ENCODE measurements around the gene FXYD4.

FXYD4 gene

DNA sequence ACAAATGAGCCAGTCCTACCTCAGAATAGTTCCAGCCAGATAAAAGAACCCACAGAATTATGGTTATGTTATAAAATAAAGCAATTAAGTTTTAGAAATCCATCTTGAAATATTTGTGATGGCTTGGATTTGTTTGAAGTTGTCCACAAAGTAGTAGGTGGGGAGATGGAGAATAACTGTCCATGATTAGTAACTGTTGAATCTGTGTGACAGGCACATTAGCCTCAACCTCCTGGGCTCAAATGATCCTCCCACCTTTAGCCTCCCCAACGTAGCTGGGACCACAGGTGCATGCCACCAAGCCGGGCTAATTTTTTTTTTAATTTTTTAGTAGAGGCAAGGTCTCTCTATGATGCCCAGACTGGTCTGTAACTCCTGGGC, 27.5 kb downstream of the FXYD4 start:
- no peak for DNase-seq

DNA sequence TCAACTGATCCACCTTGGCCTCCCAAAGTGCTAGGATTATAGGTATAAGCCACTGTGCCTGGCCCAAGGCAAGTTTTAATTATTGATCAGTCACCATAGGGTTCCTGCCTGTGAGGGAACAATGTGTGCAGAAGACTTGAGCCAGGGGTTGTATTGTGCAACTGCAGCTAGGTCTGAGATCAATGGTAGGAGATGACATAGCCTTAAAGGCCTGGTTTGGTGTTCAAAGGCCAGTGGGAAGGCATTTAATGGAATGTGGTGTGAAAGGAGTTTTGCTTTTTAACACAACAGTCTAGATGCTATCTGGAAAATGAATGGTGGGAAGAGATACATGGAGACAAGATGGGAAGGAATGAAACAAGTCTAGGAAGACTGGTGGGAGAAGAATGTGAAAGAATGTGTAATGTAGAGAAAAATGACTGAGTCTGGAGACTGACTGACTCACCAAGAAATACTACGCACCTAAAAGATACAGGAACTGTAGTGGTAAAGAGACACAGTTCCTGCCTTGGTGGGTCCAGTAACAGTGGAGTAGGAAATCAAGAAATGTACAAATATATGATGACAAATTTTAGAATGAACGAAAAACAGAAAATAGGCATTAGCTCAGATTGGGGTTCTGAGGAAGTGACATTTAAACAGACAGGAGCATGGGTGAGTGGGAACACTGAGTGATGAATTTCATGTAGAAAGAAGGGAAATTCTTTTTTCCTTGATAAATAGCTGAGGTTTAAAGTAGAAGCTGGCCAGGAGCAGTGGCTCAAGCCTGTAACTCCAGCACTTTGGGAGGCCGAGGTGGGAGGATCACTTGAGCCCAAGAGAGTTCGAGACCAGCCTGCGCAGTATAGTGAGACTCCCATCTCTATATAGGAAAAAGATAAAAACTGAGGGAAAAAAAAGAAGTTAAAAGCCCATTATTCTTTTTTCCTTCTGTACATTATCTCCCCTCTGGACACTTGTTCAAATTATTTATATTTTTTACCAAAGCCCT, 28.2 kb downstream of the FXYD4 start:
- DNase-seq, result no peak

DNA sequence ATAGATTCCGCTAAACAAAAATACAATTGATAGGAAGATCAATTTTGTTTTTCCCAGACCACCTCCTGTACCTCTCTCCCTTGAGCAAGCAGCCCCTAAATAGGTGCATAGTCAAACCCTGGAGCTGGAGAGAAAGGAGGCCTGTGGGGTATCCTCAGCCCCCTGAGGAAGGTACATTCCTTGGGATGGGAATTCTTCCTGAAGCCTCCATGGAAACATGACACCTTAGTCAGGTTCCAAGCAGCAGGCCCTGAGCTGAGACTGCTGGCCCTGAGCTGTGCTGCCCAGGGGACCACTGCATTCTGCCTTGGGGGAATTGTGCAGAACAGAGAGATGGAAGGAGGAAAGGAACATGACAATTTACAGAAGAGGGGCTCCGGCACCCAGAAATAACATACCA, 30.2 kb downstream of the FXYD4 start:
- DNase-seq, result no peak

DNA sequence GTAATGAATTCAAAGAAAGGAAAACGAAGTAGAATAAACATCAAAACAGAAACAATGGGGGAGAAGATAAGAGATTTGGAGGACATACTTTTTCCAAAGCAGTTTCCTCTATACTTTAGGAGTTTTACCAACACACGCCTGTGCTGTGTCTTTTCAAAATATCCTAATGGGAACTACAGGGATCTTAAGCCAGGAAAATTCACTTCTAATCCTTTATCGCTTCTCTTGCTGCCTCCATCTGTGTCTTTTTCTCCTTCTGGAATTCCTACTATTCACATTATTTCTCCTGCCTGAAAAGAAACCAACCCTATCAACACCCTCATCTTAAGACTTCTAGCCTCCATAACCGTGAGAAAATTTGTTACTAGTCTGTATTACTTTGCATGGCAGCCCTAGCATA, 30.7 kb downstream of the FXYD4 start:
- DNase-seq, result no peak

DNA sequence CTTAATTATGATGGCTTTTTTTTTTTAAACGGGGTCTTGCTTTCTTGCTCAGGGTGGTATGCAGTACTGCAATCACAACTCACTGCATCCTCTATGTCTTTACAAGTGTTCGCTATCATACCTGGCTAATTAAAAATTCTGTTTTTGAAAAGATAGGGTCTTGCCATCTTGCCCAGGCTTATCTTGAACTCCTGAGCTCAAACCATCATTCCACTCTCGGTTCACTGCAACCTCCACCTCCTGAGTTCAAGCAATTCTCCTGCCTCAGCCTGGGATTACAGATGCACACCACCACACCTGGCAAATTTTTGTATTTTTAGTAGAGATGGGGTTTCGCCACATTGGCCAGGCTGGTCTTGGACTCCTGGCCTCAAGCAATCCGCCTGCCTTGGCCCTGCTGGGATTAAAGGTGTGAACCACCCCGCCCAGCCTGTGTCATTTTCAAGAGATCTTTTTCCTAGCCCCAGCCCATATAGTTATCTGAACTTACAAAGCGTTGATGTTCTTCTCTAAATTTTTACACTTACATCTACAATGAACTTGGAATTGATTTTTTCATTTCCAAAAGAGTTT, 31.5 kb downstream of the FXYD4 start:
- DNase-seq, result no peak

DNA sequence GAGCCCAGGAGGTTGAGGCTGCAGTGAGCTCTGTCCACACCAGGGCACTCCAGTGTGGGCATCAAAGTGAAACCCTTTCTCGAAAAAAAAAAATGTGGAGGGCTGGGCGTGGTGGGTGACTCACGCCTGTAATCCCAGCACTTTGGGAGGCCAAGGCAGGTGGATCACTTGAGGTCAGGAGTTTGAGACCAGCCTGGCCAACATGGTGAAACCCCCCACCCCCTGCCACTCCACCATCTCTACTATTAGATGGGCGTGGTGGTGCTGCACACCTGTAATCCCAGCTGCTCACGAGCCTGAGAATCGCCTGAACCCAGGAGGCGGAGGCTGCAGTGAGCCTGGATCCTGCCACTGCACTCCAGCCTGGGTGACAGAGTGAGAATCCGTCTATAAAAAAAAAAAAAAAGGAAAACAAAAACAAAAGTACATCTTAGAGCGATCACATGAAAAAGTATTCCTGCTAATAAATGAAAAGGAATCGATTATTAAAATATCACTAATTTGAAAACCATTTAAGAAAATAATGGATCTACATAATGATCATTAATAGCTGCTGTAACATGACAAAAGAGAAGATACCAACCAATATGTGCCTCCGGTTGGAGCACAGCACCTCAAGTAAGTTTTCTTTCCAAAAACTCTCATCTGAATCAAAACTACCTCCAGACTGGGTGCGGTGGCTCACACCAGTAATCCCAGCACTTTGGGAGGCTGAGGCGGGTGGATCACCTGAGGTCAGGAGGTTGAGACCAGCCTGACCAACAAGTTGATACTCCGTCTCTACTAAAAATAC, 32.7 kb downstream of the FXYD4 start:
- DNase-seq, result no peak

DNA sequence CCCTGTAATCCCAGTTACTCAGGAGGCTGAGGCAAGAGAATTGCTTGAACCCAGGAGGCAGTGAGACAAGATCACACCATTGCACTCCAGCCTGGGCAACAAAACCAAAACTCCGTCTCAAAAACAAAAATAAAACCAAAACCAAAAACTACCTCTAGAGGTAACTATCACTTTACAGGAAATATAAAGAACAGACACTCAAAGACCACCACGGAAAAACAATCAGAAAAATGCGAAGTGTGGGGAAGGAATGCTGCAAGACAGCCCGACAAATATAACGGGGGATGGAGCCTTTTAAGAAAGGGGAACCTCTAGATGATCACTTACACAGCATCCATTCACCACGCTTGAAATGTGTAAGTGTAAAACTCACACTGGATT, 33.3 kb downstream of the FXYD4 start:
- no peak for DNase-seq

DNA sequence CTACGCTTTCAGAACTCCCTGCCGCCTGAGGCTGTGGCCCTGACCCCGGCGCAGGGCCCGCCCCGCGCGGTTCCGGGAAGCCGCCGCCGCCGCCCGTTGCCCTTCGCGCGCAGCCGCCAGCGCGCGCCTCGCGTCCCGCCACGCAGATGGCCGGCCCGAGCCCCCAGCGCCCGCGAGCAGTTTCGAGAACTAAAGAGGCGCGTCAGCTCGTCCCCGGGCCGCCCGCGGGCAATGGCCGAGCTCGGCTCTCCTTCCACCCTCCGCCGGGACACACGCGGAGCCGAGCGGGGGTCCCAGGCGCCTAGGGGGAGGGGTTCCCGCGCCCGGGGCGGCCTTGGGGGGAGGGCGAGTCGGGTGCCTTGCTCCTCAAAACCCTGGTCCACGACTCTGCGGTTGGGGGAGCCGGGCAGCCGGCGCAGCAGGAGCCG, 35.7 kb downstream of the FXYD4 start:
- no peak for DNase-seq

DNA sequence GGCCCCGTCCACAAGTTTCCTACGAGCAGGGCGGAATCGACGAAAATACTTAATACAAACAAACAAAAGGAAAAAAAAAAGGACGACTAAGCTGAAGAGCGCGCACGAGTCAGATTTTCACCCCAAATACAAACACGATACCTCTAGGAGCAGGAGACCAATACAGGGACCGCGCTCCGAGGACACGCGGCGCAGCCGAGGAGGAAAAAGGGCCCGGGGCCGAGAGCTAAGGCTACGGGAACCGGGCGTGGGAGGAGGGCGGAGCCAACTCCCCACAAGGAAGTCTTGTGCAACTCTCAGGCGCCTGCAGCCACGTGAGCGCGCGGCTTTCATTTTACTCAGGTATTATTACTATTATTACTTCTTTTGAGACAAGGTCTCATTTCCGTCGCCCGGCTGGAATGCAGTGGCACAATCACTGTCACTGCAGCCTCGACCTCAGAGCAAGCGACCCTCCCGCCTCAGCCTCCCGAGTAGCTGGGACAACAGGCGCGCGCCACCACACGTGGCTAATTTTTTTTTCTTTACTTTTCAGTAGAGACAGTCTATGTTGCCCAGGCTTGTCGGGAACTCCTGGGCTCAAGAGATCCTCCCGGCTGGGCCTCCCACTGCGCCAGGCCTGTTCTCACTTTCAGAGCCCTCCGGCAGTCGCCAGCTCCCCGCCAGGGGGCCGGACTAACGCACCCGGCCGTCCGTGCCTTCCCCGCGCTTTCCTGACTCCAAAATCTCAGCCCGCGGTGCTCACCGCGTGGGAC, 36.3 kb downstream of the FXYD4 start:
- DNase-seq, result peak; percentile 59

DNA sequence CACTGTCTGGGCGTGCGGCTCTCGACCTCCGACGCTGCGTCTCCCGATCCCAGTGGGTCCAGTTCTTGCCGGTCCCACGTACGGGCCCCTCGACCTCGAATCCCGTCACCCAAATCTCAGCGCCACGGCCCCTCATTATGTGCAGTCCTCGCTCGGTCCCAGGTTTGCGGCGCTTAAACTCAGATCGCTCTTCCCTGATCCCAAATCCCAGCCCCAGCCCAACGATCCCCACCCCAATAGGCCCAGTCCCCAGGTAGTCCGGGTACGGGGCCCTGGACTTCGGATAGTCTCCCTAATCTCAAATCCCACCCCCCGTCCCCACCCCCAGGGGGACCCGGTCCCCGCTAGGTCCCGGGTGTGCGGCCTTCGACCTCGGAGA, 36.9 kb downstream of the FXYD4 start:
- DNase-seq, result no peak

DNA sequence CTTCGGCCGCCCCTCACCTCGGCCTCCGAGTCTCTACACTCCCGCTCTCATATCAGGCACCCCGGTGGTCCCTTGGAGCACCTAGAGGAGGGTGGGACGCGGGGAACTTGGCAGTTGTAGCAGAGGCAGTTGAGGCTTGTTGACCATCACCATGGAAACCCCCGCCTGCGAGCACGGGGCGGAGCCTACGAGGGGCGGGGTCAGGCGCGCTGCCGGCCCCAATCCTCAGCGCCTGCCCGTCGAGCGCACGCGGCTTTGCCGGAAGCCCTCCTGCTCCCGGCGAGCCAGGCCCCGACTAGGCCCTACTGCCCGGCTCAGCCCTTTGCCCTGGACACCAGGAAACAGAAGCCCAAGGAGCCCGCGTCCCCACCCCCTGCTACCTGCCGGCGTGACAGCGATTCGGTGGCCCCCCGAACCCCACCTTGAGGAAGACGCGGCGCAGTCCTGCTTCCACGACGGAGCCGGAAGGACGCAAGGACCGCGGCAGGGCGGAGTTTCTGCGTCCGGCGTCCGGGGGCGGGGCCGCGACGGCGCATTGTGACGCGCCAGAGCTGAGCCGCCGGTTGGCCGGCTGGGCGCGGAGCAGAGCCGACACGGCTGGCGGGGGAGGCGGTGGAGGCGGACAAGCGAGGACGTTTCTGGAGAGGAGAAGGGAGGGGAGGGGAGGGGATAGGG, 37.4 kb downstream of the FXYD4 start, which contains the start of gene HNRNPF:
HNRNPF (minus strand) TSS at position 477 of the 675 bp plus-strand sequence. CDS start 21,302 bp downstream, outside the sequence.
- DNase-seq, result peak; percentile 70

DNA sequence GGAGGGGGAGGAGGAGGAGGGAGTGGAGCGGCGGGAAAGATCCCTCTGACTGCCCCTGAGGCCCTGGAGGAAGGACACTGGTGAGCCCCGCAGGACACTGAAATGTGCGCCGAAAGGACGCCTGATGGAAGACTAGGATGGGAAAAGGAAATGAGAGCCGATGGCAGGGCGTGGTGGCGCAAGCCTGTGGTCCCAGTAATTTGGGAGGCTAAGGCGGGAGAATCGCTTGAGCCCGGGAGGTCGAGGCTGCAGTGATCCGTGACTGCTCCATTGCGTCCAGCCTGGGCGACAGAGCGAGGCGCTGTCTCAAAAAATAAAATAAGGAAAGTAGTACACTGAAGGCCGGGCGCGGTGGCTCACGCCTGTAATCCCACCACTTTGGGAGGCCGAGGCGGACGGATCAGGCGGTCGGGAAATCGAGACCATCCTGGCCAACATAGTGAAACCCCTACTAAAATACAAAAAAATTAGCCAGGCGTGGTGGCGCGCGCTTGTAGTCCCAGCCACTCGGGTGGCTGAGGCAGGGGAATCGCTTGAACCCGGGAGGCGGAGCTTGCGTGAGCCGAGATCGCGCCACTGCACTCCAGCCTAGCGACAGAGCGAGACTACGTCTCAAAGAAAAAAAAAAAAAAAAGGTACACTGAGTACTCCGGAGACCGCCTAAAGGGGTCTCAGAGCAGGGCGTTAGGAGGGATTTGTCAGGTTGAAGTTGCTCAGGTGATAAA, 38.1 kb downstream of the FXYD4 start:
- no peak for DNase-seq

DNA sequence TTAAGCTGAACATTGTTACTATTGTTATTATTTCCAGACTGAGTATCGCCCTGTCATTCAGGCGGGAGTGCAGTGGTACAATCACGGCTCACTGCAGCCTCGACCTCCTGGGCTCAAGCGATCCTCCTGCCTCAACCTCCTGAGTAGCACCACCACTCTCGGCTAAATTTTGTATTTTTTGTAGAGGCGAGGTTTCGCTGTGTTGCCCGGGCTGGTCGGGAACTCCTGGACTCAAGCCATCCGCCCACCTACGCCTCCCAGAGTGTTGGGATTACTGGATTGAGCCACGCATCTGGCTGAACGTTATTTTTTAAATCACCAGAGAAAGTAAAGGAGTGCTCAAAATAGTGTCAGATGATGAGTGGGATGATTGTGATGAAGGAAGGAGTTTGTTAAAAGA, 38.9 kb downstream of the FXYD4 start:
- no peak for DNase-seq

DNA sequence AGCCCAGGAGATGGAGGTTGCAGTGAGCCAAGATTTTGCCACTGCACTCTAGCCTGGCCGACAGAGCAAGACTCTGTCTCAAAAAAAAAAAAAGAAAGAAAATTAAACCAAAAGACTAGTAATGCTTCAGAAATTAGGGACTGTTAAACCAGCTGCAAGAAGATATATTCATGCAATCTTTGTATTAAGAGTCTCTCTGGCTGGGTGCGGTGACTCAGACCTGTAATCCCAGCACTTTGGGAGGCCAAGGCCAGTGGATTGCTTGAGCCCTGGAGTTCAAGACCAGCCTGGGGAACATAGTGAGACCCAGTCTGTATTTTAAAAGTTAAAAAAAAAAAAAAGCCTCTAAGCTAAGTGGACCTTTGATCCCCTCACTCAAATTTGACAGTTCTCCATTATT, 40.1 kb downstream of the FXYD4 start:
- no peak for DNase-seq

DNA sequence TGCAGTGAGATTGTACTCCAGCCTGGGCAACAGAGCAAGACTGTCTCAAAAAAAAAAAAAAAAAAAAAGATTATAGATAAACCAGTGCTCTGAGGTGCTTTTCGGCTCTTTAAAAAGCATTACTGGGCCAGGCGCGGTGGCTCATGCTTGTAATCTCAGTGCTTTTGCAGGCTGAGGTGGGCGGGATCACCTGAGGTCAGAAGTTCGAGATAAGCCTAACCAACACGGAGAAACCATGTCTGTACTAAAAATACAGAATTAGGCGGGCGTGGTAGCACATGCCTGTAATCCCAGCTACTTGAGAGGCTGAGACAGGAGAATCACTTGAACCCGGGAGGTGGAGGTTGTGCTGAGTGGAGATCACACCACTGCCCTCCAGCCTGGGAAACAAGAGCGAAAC, 44.1 kb downstream of the FXYD4 start:
- no peak for DNase-seq

DNA sequence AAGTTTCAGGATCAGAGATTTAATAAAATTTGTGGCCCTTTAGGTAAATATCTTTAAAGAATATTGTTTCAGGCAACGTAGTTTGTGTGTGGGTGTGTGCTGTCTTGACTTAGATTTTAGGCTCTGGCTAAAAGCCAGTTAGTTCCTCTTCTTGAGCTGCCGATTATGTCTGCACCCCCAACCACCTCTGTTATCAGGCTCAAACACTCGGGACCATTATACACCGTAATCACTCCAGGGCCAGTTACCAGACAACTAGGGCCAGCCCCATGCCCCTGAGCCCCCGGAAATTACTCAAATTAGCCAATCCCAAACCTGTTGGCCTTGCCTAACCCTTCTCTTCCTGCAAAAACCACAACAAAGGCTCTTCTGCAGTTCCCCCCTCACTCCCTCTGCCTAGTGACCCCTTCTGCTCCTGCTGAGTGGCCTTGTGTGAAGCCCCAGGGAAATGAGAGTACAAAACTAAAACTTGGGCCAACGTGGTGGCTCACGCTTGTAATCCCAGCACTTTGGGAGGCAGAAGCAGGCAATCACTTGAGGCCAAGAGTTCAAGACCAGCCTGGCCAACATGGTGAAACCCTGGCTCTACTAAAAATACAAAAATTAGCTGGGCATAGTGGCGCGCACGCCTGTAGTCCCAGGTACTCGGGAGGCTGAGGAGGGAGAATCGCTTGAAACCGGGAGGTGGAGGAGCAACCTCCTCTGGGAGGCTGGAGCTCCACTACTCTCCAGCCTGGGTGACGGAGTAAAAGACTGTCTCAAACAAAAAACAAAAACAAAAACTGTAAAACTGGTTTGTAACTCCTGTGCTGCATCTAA, 46.7 kb downstream of the FXYD4 start:
- DNase-seq, result no peak

DNA sequence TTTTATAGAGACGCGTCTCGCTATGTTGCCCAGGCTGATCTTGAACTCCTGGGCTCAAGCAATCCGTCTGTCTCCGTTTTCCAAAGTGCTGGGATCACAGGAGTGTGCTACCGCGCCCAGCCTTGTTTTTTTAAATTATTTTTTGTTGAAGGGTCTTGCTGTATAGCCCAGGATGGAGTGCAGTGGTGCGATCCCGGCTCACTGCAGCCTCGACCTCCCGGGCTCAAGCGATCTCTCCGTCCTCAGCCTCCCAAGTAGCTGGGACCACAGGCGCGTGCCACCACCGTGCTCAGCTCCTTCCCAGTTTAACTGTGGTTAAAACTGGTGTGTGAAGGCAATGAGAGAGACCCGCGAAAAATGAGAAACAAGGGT, 48.5 kb downstream of the FXYD4 start:
- DNase-seq, result no peak

DNA sequence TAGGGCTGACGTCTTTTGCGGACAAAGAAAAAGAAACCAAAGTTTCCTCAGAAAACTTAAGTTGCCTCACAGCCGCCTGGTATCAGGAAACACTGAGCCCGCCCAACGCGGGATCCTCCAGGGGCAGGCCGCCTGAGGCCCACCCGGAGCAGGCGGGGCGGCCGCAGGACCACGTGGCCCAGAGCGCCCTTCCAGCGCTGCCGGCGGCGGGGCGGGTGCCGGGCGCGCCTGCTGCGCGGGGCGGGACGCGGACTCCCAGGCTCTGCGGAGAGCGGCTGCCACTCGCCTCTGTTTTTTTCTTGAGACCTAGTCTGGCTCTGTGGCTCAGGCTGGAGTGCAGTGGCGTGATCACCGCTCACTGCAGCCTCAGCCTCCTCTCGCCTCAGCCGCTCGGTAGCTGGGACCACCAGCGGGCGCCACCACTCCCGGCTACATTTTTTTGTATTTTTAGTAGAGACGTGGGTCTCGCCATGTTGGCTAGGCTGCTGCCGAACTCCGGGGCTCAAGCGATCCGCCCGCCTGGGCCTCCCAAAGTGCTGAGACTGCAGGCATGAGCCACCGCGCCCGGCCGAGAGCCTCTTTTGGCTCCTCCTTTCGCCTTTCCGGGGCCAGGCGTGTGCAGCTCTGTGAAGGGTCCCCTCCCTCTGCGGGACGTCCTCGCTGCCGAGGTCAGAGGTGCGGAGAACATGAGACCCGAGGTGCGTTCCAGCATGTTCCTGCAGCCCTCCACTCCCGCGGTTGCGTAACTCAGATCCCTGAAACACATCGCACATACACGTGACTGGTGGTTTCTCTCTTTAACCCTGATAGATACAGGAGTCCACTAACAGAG, 49.1 kb downstream of the FXYD4 start:
- no peak for DNase-seq

DNA sequence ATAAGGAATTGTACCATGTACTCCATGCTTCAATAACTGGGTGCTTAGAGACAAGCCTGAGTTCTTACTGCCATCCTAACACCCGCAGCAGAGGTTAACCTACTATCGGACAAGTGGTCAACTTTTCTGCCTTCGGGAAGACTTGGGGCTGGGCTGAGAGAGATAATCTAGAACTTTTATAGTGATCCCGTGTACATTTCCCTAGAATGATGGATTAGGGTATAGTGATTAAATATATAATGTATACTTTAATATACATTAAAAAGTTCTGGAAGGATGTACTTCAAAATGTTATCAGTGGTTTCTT, 49.7 kb downstream of the FXYD4 start:
- DNase-seq, result no peak

DNA sequence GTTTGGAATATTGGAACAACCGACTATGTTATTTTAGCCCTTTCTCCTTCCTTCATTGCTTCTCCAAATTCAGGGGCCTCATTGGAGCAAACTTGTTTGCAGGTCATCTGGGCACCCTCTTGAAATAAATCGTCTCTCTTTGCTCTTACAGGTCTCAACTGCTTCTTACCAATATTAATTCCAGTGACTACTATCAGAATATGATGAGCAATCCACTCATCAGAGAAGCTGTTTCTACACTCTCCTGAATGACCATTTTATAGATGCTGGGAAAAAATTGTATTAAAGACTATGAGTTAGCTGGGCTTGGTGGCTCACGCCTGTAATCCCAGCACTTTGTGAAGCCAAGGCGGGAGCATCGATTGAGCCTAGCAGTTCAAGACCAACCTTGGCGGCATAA, 50.1 kb downstream of the FXYD4 start:
- no peak for DNase-seq
